ENCODE measurements around the gene CYB5D1.

GRCh38 chr17:7885367-7886226, 27.8 kb downstream of the CYB5D1 start:
- TF ChIP-seq REST (IDR thresholded peaks at IDR 0.05; ENCODE audit: insufficient replicate concordance, low read depth) (no peak), CTCF (IDR thresholded peaks at IDR 0.05; ENCODE audit: insufficient read depth, low read length) (no peak), POLR2AphosphoS5 (IDR thresholded peaks at IDR 0.05; ENCODE audit: low read depth) (no peak), SPI1 (IDR thresholded peaks at IDR 0.05; ENCODE audit: borderline replicate concordance, low read depth) (no peak), GABPA (IDR thresholded peaks at IDR 0.05; ENCODE audit: low read depth) (no peak)

Measured in HL-60 (cell line).